Measurements from ENCODE around the gene ACTR6.

The ACTR6 gene

DNA sequence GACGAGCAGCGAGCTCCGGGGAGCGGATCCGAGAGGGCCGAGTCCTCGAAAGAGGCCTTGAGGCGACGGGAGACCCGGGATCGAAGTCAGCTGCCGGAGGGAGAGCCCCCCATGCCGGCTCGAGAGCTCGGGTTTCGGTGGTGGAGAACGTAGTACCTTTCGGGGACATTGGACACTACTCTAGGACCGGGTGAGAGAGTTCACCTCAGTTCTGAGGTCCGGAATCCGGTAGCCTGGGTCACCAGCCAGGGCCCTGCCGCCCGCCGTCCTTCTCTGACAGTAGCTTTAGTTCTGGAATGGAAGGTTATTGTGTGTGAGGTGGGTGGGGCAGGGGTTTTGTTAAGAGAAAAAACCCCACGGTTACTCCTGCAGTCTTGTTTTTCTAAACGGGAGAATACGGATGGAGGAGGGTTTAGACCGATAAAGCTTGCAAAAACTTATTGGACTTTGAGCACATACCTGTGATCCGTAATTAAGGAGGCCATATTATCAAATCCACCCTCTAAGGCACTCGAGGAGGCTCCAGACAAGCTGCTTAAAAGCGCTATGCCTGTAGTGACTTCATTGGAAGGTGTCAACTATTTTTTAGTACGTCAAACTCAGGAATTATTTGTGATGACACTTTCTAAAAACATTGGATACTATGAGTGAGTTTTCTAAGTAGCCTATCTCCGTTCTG, 67.1 kb downstream of the ACTR6 start:
- DNase-seq: no peak

DNA sequence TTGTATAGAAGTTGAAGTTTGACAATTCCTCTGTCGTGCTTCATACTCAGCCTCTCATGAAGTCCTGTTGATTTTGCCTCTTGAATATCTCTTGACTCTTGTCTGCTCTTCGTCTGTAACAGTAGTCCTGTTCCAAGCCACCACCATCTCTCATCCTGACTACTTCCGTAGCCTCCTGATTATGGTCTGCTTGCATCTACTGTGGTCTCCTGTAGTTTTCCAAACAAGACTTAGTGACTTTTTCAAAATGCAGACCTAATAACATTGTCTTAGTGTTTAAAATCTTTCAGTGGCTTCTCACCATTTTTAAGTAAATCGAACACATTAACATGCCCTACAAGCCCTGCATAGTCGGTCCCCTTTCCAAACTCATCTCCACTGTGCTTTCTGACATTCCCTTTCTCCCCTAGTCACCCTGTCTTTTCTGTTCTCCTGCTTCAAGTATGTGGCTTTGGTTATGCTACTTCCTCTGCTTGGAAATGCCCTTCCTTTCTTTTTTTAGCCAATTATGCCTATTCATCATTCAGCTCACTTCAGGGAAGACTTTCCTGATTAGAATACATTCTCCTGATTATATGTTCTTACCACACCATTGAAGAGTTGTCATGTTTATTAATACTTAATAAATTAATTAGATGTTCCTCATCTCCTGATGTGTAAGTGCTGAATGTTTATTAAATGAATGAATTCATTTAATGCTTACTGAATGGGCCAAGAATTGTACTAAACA, 68.4 kb downstream of the ACTR6 start:
- no peak for DNase-seq

GRCh38 chr12:100273782-100274181, 73.2 kb downstream of the ACTR6 start:
- DNase-seq: no peak

All from activated CD8-positive, alpha-beta memory T cell treated with anti-CD3 and anti-CD28 coated beads, Interleukin-2, amount 50 U/mL, for 48 hours (primary cell).